Peyer's patch (tissue), 4 donors: Measurements from ENCODE around the gene MISP3. TPM values are rescaled to one million over a fixed set of nuclear protein-coding genes. Genes with fewer than 3 reads are reported as not detected.

Source experiments
- DNase-seq, 3 donors: peaks; one replicate each; pipeline ENCODE4 v3.0.0-alpha.2; 2017 to 2019
- H3K27ac ChIP-seq, 4 donors: fragments of 200-600 bp; sonication (generic); one replicate each; pipeline ENCODE4 v1.5.1; 2016 to 2019
- H3K27me3 ChIP-seq, 2 donors: fragments of 200-600 bp; sonication (generic); one replicate each; pipeline ENCODE4 v1.5.1; 2019
- H3K36me3 ChIP-seq, 3 donors: fragments of 200-600 bp; sonication (generic); one replicate each; pipeline ENCODE4 v1.5.1; 2016 to 2019
- H3K4me1 ChIP-seq, 4 donors: fragments of 200-600 bp; sonication (generic); one replicate each; pipeline ENCODE4 v1.5.1; 2016 to 2019
- H3K4me3 ChIP-seq, 4 donors: fragments of 200-600 bp; sonication (generic); 1 replicate in 3 of 4; 2 replicates in 1 of 4; pipeline ENCODE4 v1.5.1; 2016 to 2019; ENCODE audit warnings: mild to moderate bottlenecking in 1 of 4
- H3K9me3 ChIP-seq, 4 donors: fragments of 200-600 bp; sonication (generic); one replicate each; pipeline ENCODE4 v1.5.1; 2016 to 2019; ENCODE audit warnings: mild to moderate bottlenecking in 1 of 4
- POLR2A ChIP-seq, 2 donors: fragments of 450-650 bp; IDR thresholded peaks; one replicate each; pipeline ENCODE4 v1.5.1; 2017; ENCODE audit warnings: antibody characterized with exemption in 2 of 2, mild to moderate bottlenecking in 2 of 2, moderate library complexity in 2 of 2
- total RNA-seq, 4 donors: library from RNA; depleted of rRNA; stranded (reverse); fragments of >200 nt; gene quantifications; one replicate each; pipeline ENCODE4 v1.1.0, GENCODE V29; 2016
- TF ChIP-seq, protein P1 (sequence below), 6 experiments: fragments of 450-650 bp in 4 of 6; fragments of 200-600 bp in 2 of 6; sonication (generic) in 1 of 6; IDR thresholded peaks; one replicate each; pipeline ENCODE4 v1.5.1; 2017 to 2019; ENCODE audit warnings: antibody characterized with exemption in 6 of 6, mild to moderate bottlenecking in 3 of 6, moderate library complexity in 1 of 6

MISP3 gene
- total RNA-seq, 4 donors from 2014 or later, result 25.6 to 58.5 (median 40.7) TPM

DNA sequence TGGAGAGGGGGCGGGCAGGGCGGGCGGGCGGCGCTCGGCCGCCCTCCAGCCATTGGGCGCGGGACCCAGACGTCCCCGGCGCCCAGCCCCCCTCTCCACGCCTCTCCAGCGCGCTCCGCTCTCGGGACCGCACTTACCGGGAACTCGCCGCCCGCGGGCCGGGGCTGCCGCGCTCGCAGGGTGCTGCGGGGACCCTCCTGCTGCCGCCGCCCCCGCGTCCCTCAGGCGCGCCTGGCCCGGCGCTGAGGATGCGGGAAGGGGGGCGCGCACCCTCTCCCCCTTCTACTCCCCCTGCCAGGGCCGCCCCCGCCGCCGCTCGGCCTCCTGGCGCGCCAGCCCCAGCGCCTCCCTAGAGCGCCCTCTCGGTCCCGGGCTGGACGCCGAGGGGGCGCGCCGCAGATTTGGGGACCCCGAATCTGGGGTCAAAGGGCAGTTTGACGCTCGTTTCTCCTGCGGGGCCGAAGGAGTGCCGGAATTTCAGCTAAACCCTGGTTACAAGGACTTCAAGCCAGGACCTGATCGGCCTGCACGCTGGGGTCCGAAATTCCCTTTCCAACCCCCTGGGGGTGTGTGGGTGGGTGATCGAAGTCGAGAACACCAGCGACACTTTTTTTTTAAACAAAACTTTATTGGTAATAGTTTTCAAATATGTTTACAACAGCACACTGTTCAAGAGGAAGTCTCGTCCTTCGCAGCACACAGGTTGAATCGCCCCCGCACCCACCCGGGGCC is 18.7 kb downstream of the MISP3 start:
- Histone ChIP-seq H3K9me3 (peaks cover 0 to 6% (median 0%) of the 10 kb centered on the region in 4 donors), H3K27ac (peak overlapping the region; percentile 81 to 99 (median 96)), H3K27me3 (no peaks in the 10 kb centered on the region), H3K4me1 (peaks cover 0 to 12% (median 6%) of the 10 kb centered on the region in 4 donors), H3K4me3 (peak overlapping the region; percentile 66 to 99 (median 88)), H3K36me3 (peaks cover 0 to 12% (median 0%) of the 10 kb centered on the region in 3 donors)
- TF ChIP-seq, protein P1, sequence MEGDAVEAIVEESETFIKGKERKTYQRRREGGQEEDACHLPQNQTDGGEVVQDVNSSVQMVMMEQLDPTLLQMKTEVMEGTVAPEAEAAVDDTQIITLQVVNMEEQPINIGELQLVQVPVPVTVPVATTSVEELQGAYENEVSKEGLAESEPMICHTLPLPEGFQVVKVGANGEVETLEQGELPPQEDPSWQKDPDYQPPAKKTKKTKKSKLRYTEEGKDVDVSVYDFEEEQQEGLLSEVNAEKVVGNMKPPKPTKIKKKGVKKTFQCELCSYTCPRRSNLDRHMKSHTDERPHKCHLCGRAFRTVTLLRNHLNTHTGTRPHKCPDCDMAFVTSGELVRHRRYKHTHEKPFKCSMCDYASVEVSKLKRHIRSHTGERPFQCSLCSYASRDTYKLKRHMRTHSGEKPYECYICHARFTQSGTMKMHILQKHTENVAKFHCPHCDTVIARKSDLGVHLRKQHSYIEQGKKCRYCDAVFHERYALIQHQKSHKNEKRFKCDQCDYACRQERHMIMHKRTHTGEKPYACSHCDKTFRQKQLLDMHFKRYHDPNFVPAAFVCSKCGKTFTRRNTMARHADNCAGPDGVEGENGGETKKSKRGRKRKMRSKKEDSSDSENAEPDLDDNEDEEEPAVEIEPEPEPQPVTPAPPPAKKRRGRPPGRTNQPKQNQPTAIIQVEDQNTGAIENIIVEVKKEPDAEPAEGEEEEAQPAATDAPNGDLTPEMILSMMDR (IDR thresholded peaks at IDR 0.05), result peak in 2 of 6 experiments; percentile 23 to 27
- TF ChIP-seq POLR2A (IDR thresholded peaks at IDR 0.05), result peak; percentile 68 to 74
- DNase-seq, result peak in 2 of 3 donors; percentile 72 to 90

GRCh38 chr19:14091813-14092462 is 19.4 kb downstream of the MISP3 start:
- peak; percentile 63 to 74 (median 64) for DNase-seq
- peak overlapping the region; percentile 66 to 99 (median 88) for H3K4me3 ChIP-seq

GRCh38 chr19:14093117-14093823 is 20.7 kb downstream of the MISP3 start:
- TF ChIP-seq, protein P1 (IDR thresholded peaks at IDR 0.05), result no peak
- no peak for TF ChIP-seq POLR2A (IDR thresholded peaks at IDR 0.05)
- no peak overlapping the region for H3K4me3 ChIP-seq
- peaks cover 0 to 6% (median 0%) of the 10 kb centered on the region in 4 donors for H3K9me3 ChIP-seq
- DNase-seq, result no peak
- no peak overlapping the region for H3K27ac ChIP-seq
- peaks cover 0 to 12% (median 6%) of the 10 kb centered on the region in 4 donors for H3K4me1 ChIP-seq
- H3K36me3 ChIP-seq, result peaks cover 0 to 27% (median 0%) of the 10 kb centered on the region in 3 donors
- no peaks in the 10 kb centered on the region for H3K27me3 ChIP-seq

More at GRCh38 chr19:14091813-14092462, 19.4 kb downstream of the MISP3 start:
- peak overlapping the region; percentile 81 to 99 (median 96) for H3K27ac ChIP-seq
- H3K27me3 ChIP-seq, result no peaks in the 10 kb centered on the region
- TF ChIP-seq, protein P1 (IDR thresholded peaks at IDR 0.05), result no peak
- H3K9me3 ChIP-seq, result peaks cover 0 to 6% (median 0%) of the 10 kb centered on the region in 4 donors
- H3K36me3 ChIP-seq, result peaks cover 0 to 19% (median 0%) of the 10 kb centered on the region in 3 donors
- peaks cover 0 to 12% (median 6%) of the 10 kb centered on the region in 4 donors for H3K4me1 ChIP-seq

GRCh38 chr19:14094854-14095253 is 22.3 kb downstream of the MISP3 start:
- TF ChIP-seq, protein P1 (IDR thresholded peaks at IDR 0.05), result no peak
- no peak for TF ChIP-seq POLR2A (IDR thresholded peaks at IDR 0.05)
- no peaks in the 10 kb centered on the region for H3K27me3 ChIP-seq
- H3K4me3 ChIP-seq, result no peak overlapping the region
- H3K36me3 ChIP-seq, result peaks cover 0 to 22% (median 0%) of the 10 kb centered on the region in 3 donors
- no peak overlapping the region for H3K27ac ChIP-seq
- peaks cover 0 to 8% (median 5%) of the 10 kb centered on the region in 4 donors for H3K4me1 ChIP-seq
- peaks cover 0 to 6% (median 0%) of the 10 kb centered on the region in 4 donors for H3K9me3 ChIP-seq
- no peak for DNase-seq

GRCh38 chr19:14096272-14096992 is 23.8 kb downstream of the MISP3 start:
- no peak for DNase-seq
- Histone ChIP-seq H3K4me3 (no peak overlapping the region), H3K36me3 (peaks cover 0 to 38% (median 0%) of the 10 kb centered on the region in 3 donors), H3K9me3 (peaks cover 0 to 6% (median 0%) of the 10 kb centered on the region in 4 donors), H3K4me1 (peaks cover 0 to 8% (median 5%) of the 10 kb centered on the region in 4 donors), H3K27me3 (no peaks in the 10 kb centered on the region), H3K27ac (no peak overlapping the region)
- TF ChIP-seq, protein P1 (IDR thresholded peaks at IDR 0.05), result no peak
- TF ChIP-seq POLR2A (IDR thresholded peaks at IDR 0.05), result no peak
